GM12801 (cell line): ENCODE data around the gene PRKCH.

Experiments used
- CTCF ChIP-seq: IDR thresholded peaks from one replicate; pipeline ENCODE4 v1.5.1; 2011; ENCODE audit warnings: control low read depth; ENCODE audit not compliant: insufficient read length; ENCODE audit errors: extremely low read depth

Gene PRKCH

GRCh38 chr14:61369454-61369810, 48.1 kb downstream of the PRKCH start:
- no peak for TF ChIP-seq CTCF

- TF ChIP-seq CTCF, result no peak
Measured at GRCh38 chr14:61372379-61372778, 51.0 kb downstream of the PRKCH start.

GRCh38 chr14:61372842-61373555, 51.6 kb downstream of the PRKCH start:
- TF ChIP-seq CTCF, result no peak

- no peak for TF ChIP-seq CTCF
Measured at GRCh38 chr14:61374284-61374683, 52.9 kb downstream of the PRKCH start.

GRCh38 chr14:61375218-61375617, 53.8 kb downstream of the PRKCH start:
- TF ChIP-seq CTCF, result no peak

- TF ChIP-seq CTCF, result no peak
Measured at GRCh38 chr14:61376314-61376713, 54.9 kb downstream of the PRKCH start.

GRCh38 chr14:61377749-61378148, 56.4 kb downstream of the PRKCH start:
- TF ChIP-seq CTCF, result no peak
